Effector CD8-positive, alpha-beta T cell (primary cell): ENCODE results near the gene ASPSCR1.
A peak's percentile ranks its signal among the peaks of the same experiment; 100 is the strongest.

Experiments
- DNase-seq: peaks from one replicate; lab custom pipeline; 2025; lab: John Stamatoyannopoulos, UW
- total RNA-seq, 4 experiments: gene quantifications; one replicate each; lab custom pipeline; 2026; lab: John Stamatoyannopoulos, UW

ASPSCR1 gene
- 36.3 to 58.9 (median 52.9) reads per million in 4 experiments for total RNA-seq

- DNase-seq, result peak; percentile 81
Observed at GRCh38 chr17:81977211-81977808, at the start of gene ASPSCR1. TSS of gene ASPSCR1 (plus strand) at chr17:81977629. CDS start at chr17:81977647, 18 bp downstream.

- peak; percentile 85 for DNase-seq
Observed at GRCh38 chr17:81927653-81928543, 49.5 kb upstream of the ASPSCR1 start, which contains the start of gene MAFG. TSS of gene MAFG (minus strand) at chr17:81927735. CDS start at chr17:81923185, 4,550 bp downstream.

- no peak for DNase-seq
Observed at GRCh38 chr17:81928544-81929252, 48.7 kb upstream of the ASPSCR1 start.

GRCh38 chr17:81929253-81930141, 47.9 kb upstream of the ASPSCR1 start:
- no peak for DNase-seq

- DNase-seq, result no peak
Observed at GRCh38 chr17:81930142-81931125, 47.0 kb upstream of the ASPSCR1 start.

GRCh38 chr17:81931189-81931556, 46.3 kb upstream of the ASPSCR1 start:
- DNase-seq, result no peak

- no peak for DNase-seq
Observed at GRCh38 chr17:81931557-81932332, 45.7 kb upstream of the ASPSCR1 start.

- DNase-seq, result no peak
Observed at GRCh38 chr17:81932333-81932983, 45.0 kb upstream of the ASPSCR1 start.

- no peak for DNase-seq
Observed at GRCh38 chr17:81933178-81933699, 44.2 kb upstream of the ASPSCR1 start.

- no peak for DNase-seq
Observed at GRCh38 chr17:81934098-81934757, 43.2 kb upstream of the ASPSCR1 start.

GRCh38 chr17:81934850-81935708, 42.4 kb upstream of the ASPSCR1 start:
- DNase-seq, result no peak

GRCh38 chr17:81935709-81936084, 41.7 kb upstream of the ASPSCR1 start:
- no peak for DNase-seq

- DNase-seq, result no peak
Observed at GRCh38 chr17:81939218-81939617, 38.2 kb upstream of the ASPSCR1 start.

- no peak for DNase-seq
Observed at GRCh38 chr17:81939881-81940385, 37.5 kb upstream of the ASPSCR1 start.

GRCh38 chr17:81940538-81941483, 36.6 kb upstream of the ASPSCR1 start:
- no peak for DNase-seq
